Psoas muscle (tissue), 8 donors: ENCODE data around the gene B4GALNT4. TPM values are rescaled to one million over a fixed set of nuclear protein-coding genes. Genes with fewer than 3 reads are reported as not detected.

ENCODE experiments used
- ATAC-seq, 4 donors: fragments of 200-7000 bp; cut with Tn5 transposase; one replicate each; pipeline ENCODE4 v1.9.1; 2020; ENCODE audit warnings: moderate library complexity in 3 of 4, mild to moderate bottlenecking in 2 of 4
- DNase-seq, 2 donors: peaks; one replicate each; pipeline ENCODE4 v3.0.0-alpha.2; 2020
- H3K27ac ChIP-seq: fragments of 200-600 bp; one replicate; pipeline ENCODE4 v1.8.0; 2022
- H3K27me3 ChIP-seq, 3 donors: fragments of 200-600 bp in 1 of 3; one replicate each; pipeline versions ENCODE4 v1.6.1 to v1.8.0; 2013 to 2022; ENCODE audit warnings: low read length in 2 of 3, mild to moderate bottlenecking in 2 of 3, moderate library complexity in 1 of 3; ENCODE audit not compliant: insufficient read depth in 3 of 3
- H3K36me3 ChIP-seq, 2 donors: fragments of 200-600 bp in 1 of 2; one replicate each; pipeline versions ENCODE4 v1.6.1 to v1.8.0; 2013 to 2022; ENCODE audit warnings: low read depth in 1 of 2, mild to moderate bottlenecking in 1 of 2, moderate library complexity in 1 of 2; ENCODE audit not compliant: insufficient read depth in 1 of 2
- H3K4me1 ChIP-seq: fragments of 200-600 bp; one replicate; pipeline ENCODE4 v1.8.0; 2022
- H3K4me3 ChIP-seq: fragments of 200-600 bp; one replicate; pipeline ENCODE4 v1.8.0; 2022; ENCODE audit warnings: mild to moderate bottlenecking
- H3K9me3 ChIP-seq: fragments of 200-600 bp; one replicate; pipeline ENCODE4 v1.8.0; 2022
- CTCF ChIP-seq: fragments of 200-600 bp; IDR thresholded peaks from one replicate; pipeline ENCODE4 v1.8.0; 2022; ENCODE audit warnings: antibody characterized with exemption
- WGBS, 3 donors: extraction: QIAGEN DNeasy Blood & Tissue Kit; methylation state at CpG; one replicate each; pipeline versions ENCODE4 v1.1.6 to v1.1.7; 2013; 5-methylcytosine and 5-hydroxymethylcytosine counted together
- intact Hi-C, 2 donors: fragments of 100-400 bp; cut with DNase I; formaldehyde crosslinking; loops; one replicate each; pipeline versions ENCODE4 v1.11.0 to v1.14.2; 2022
- polyA plus RNA-seq, 3 donors: library from polyadenylated mRNA; stranded (reverse); fragments of 200-250 nt; gene quantifications; one replicate each; pipeline ENCODE4 v1.2.3, GENCODE V29; 2013
- total RNA-seq, 4 donors: library from RNA; stranded (reverse); fragmentation: NEBNext Ultra II Directional in 2 of 4; extraction: Animal tissue kit (Norgen Biotek cat#: 25700) in 2 of 4; gene quantifications; one replicate each; pipeline versions ENCODE4 v1.2.1 to v1.2.4, GENCODE V29; 2021 to 2023
- donor health status: healthy with polysubstance abuse.
- donor health status: DM: no; HTN: no; CAD: no; lungs with moderate emphysema.
- donor health status: Bipolar disorder and iron deficiency.
- donor health status: healthy.
- donor health status: DM: yes; HTN: yes; CAD: no.
- donor health status: DM: no; HTN: no; CAD: no.
- donor health status: DM: no; HTN: no; CAD: no.
- donor health status: DM: yes; HTN: yes; CAD: no.

Gene B4GALNT4
- total and polyA plus RNA-seq, 7 donors, result 0.04 to 0.27 (median 0.06) TPM; not detected in 1

DNA sequence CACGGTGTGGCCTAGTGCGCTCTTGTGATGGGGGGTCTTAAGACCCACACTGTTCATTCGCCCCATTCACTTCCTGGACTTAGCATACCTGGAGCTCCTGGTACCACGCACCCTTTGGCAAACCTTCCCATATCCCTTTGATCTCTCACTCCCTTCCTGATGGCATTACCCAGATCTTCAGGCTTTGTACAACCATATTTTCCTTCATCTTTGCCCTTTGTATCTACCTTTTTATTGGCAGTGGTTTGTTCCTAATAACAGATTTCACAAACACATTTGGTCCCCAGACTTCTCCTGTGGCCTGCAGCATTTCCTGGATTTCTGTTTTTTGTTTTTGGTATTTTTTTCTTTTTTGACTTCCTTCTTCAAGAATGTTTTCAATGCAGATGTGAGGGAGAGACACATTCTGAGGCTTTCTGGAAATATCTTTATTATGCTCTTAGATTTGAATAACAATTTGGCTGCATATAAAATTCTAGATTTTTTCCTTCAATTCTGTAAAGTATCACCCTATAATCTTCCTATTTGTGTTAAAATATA, 32.6 kb upstream of the B4GALNT4 start:
- H3K27ac ChIP-seq, result peak overlapping the region; percentile 65
- intact Hi-C loops, result no loop called here
- no peak for ATAC-seq

GRCh38 chr11:337711-338110, 31.6 kb upstream of the B4GALNT4 start:
- no peaks in the 10 kb centered on the region for H3K36me3 ChIP-seq

More for the DNA sequence above, 32.6 kb upstream of the B4GALNT4 start:
- Histone ChIP-seq H3K4me1 (peaks cover 8% of the 10 kb centered on the region), H3K27me3 (peaks cover 0 to 26% (median 3%) of the 10 kb centered on the region in 3 donors), H3K36me3 (no peaks in the 10 kb centered on the region), H3K9me3 (no peaks in the 10 kb centered on the region), H3K4me3 (no peak overlapping the region)
- no peak for DNase-seq
- 68 to 80% (median 77%) methylated on average over 4 of the region's 4 CpGs for WGBS, 3 donors
- TF ChIP-seq CTCF, result no peak

DNA sequence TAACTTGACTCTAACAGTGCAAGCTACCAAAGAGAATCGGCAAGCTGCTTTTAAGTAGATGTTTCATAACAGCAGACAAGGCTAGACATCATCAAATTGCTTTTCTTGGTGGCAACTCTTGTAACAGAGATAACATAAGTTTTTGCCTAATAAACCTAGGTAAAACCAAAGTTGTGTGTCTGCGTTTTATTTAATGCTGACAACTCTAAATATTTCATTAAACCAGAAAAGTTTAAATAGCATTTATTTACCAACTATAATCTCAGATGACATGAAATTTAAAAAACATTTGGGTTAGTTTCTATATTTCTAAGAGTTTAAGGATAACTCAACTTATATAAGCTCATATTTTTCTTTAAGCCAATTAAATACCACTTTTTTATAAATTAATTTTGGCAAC, 29.3 kb upstream of the B4GALNT4 start:
- 94 to 99% (median 97%) methylated on average over 2 of the region's 2 CpGs for WGBS, 3 donors
- no peaks in the 10 kb centered on the region for H3K36me3 ChIP-seq
- no peak overlapping the region for H3K27ac ChIP-seq
- ATAC-seq (no peak), DNase-seq (no peak)
- H3K27me3 ChIP-seq, result peaks cover 0 to 17% (median 0%) of the 10 kb centered on the region in 3 donors
- peaks cover 8% of the 10 kb centered on the region for H3K4me1 ChIP-seq
- no peak for TF ChIP-seq CTCF
- intact Hi-C loops, result no loop called here
- H3K9me3 ChIP-seq, result no peaks in the 10 kb centered on the region
- H3K4me3 ChIP-seq, result no peak overlapping the region

More at GRCh38 chr11:337711-338110, 31.6 kb upstream of the B4GALNT4 start:
- no peak overlapping the region for H3K4me3 ChIP-seq
- intact Hi-C loops, result no loop called here
- H3K27me3 ChIP-seq, result peaks cover 0 to 26% (median 3%) of the 10 kb centered on the region in 3 donors
- WGBS, 3 donors, result 84 to 90% (median 86%) methylated on average over 6 of the region's 6 CpGs
- no peak for TF ChIP-seq CTCF
- ATAC-seq (no peak), DNase-seq (no peak)
- H3K9me3 ChIP-seq, result no peaks in the 10 kb centered on the region
- H3K27ac ChIP-seq, result no peak overlapping the region
- H3K4me1 ChIP-seq, result peaks cover 8% of the 10 kb centered on the region

GRCh38 chr11:340539-341512, 28.5 kb upstream of the B4GALNT4 start:
- Histone ChIP-seq H3K27ac (no peak overlapping the region), H3K4me3 (no peak overlapping the region), H3K9me3 (no peaks in the 10 kb centered on the region), H3K27me3 (peaks cover 0 to 17% (median 0%) of the 10 kb centered on the region in 3 donors), H3K36me3 (no peaks in the 10 kb centered on the region), H3K4me1 (peaks cover 8% of the 10 kb centered on the region)
- 69 to 81% (median 80%) methylated on average over 5 of the region's 5 CpGs for WGBS, 3 donors
- intact Hi-C loops, result no loop called here
- DNase-seq, result no peak
- no peak for TF ChIP-seq CTCF
- no peak for ATAC-seq
